ENCODE measurements around the gene NDUFB10.
"Not testable (repeated sequence)": the region's sequence is repeated elsewhere in the genome, so short reads cannot be mapped to it uniquely, and the experiment has no call there.

DNA sequence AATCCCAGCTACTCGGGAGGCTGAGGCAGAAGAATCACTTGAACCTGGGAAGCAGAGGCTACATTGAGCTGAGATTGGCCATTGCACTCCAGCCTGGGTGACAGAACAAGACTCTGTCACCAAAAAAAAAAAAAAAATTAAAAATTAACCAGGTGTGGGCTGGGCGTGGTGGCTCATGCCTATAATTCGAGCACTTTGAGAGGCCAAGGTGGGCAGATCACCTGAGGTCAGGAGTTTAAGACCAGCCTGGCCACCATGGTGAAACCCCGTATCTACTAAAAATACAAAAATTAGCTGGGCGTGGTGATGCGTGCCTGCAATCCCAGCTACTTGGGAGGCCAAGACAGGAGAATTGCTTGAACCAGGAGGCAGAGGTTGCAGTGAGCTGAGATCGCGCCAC, 19.5 kb upstream of the NDUFB10 start:
- TF ChIP-seq, protein P1, sequence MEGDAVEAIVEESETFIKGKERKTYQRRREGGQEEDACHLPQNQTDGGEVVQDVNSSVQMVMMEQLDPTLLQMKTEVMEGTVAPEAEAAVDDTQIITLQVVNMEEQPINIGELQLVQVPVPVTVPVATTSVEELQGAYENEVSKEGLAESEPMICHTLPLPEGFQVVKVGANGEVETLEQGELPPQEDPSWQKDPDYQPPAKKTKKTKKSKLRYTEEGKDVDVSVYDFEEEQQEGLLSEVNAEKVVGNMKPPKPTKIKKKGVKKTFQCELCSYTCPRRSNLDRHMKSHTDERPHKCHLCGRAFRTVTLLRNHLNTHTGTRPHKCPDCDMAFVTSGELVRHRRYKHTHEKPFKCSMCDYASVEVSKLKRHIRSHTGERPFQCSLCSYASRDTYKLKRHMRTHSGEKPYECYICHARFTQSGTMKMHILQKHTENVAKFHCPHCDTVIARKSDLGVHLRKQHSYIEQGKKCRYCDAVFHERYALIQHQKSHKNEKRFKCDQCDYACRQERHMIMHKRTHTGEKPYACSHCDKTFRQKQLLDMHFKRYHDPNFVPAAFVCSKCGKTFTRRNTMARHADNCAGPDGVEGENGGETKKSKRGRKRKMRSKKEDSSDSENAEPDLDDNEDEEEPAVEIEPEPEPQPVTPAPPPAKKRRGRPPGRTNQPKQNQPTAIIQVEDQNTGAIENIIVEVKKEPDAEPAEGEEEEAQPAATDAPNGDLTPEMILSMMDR (IDR thresholded peaks at IDR 0.05): not testable (repeated sequence)
- not testable (repeated sequence) for TF ChIP-seq MXI1 (IDR thresholded peaks at IDR 0.05; ENCODE audit: low read depth, low read length); RXRA (IDR thresholded peaks at IDR 0.05; ENCODE audit: borderline replicate concordance, low read depth)
